Measurements from ENCODE around the gene GDI1.

GDI1 gene

DNA sequence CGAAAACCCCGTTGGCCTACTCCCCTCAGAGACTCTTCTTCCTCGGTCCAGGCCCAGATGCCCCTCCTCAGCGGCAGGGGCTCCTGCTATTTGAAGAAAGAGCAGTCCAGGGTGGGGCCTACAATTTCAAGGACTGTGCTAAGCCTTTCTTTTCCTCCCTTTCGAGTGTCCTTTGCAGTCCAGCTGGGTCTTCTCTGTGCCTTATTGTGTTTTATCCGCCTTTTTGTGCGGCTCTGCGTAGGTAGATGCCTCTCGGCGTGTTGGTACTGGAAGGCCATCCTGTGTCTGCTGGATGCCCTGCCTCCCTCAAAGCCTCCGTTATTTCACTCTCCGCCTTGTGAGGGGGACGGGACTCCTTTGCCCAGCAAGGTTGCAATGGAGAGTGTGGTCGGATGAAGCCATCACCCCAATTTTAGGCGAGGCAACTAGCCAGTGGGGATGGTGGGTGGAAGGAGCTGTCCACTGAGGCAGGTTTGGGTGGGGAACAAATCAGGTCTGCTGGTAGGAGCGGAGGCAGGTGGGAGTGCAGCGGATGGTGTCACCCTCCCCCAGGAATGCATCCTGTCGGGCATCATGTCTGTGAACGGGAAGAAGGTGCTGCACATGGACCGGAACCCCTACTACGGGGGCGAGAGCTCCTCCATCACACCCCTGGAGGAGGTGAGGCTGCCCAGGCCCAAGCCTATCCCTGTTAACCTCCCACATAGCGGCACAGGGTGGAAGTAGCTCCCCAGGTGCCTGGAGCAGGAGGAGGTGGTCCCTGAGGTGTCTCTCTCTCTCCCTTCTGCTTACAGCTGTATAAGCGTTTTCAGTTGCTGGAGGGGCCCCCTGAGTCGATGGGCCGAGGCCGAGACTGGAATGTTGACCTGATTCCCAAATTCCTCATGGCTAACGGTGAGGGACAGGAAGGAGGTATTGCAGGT is 1.3 kb downstream of the GDI1 start:
- DNase-seq, result no peak

DNA sequence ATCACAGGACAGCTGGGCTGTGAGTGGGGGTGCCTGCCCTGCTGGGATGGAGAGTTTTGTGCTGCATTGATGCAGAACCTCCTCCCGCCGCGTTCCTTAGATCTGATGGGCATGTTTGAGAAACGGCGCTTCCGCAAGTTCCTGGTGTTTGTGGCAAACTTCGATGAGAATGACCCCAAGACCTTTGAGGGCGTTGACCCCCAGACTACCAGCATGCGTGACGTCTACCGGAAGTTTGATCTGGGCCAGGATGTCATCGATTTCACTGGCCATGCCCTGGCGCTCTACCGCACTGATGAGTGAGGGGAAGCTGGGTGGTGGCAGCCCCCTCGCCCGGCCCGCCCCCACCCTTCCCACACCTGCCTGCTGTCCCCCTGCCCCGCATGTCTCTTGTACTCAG is 2.9 kb downstream of the GDI1 start:
- no peak for DNase-seq

- no peak for DNase-seq
These were observed 3.8 kb downstream of the GDI1 start for GRCh38 chrX:154440623-154441357.

DNA sequence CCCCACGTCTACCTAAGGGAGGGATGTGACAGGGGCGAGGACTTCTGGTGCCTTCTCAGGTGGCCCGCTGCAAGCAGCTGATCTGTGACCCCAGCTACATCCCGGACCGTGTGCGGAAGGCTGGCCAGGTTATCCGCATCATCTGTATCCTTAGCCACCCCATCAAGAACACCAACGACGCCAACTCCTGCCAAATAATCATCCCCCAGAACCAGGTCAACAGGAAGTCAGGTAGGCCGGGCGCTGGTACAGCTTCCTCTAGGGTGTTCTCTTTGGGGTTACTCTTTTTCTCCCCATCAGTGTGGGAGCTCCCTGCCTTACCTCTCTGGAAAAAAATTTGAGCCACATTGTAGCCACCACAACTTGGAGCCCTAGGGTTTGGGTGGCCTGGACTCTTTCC is 4.6 kb downstream of the GDI1 start:
- DNase-seq, result no peak

DNA sequence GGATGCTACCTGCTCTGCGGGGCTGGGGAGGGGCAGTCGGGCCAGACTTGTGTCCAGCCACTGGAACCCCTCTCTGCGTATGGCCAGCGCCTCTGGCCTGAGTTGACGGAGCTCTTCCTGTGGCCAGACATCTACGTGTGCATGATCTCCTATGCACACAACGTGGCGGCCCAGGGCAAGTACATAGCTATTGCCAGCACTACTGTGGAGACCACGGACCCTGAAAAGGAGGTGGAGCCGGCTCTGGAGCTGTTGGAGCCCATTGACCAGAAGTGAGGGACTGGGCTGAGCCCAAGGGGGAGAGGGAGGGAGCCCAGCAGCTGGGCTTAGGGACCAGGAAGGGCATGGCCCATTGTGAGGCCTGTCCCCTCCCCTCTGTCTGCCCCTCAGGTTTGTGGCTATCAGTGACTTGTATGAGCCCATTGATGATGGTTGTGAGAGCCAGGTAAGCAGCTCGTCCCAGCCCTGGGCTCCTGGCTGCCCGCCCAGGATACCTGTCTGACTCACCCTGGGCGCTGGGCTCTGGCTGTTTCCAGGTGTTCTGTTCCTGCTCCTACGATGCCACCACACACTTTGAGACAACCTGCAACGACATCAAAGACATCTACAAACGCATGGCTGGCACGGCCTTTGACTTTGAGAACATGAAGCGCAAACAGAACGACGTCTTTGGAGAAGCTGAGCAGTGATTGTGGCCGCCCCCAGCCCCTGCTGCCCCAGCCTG is 5.2 kb downstream of the GDI1 start:
- no peak for DNase-seq

DNA sequence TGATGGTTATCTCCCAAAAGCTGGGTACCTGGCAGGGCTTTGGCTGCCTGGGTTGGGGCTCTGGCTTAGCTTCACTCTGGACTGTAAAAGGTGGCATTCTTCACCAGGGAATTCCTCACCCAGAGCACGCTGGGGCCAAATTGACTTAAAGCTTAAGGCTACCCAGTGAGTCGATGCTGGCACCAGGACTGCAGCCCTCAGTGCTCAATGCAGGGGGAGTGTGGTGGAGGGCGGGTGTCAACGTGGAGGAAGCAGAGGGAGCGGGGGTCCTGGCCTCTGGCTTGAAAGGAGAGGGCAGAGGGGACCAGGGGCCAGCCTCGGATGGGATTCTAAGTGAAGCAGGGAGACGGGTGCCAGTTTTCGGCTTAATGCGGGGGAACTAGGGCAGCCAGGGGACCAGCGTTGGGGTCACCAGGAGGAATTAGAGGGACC is 6.5 kb downstream of the GDI1 start:
- no peak for DNase-seq

DNA sequence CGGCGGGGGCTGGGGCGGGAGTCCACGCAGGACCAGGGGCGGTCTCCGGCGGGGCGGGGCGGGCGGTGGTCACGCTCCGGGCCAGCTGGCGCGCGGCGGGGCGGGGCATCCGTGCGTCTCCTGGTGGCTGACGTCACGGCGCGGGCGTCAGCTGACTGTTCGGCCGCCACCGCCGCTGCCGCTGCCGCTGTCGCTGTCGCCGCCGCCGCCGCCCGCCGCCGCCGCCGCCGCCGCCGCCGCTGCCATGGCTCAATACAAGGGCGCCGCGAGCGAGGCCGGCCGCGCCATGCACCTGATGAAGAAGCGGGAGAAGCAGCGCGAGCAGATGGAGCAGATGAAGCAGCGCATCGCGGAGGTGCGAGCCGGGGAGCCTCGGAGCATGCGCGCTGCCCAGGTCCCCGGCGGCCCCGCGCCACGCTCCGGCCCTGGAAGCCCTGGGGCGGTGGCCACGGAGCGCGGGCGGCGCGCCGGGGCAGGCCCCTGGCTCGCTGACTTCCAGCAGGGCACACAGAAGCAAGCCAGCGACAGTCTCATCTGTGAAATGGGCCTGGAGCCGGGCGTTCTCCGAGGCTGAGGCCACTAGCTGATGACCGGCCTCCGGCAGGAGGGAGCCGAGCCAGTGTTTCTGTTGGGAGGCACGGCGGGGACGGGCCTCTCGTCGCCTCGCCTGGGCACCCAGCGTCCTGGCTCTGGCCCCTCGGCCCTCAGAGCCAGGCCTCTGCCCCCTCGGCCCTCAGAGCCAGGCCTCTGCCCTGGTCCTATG is 7.2 kb downstream of the GDI1 start, which contains the start of gene FAM50A:
Gene FAM50A (plus strand): TSS at position 150 of the 763 bp plus-strand sequence. CDS start 95 bp downstream, at position 245.
- peak; percentile 87 for DNase-seq

- no peak for DNase-seq
These were observed 7.8 kb downstream of the GDI1 start for GRCh38 chrX:154444755-154445246.

DNA sequence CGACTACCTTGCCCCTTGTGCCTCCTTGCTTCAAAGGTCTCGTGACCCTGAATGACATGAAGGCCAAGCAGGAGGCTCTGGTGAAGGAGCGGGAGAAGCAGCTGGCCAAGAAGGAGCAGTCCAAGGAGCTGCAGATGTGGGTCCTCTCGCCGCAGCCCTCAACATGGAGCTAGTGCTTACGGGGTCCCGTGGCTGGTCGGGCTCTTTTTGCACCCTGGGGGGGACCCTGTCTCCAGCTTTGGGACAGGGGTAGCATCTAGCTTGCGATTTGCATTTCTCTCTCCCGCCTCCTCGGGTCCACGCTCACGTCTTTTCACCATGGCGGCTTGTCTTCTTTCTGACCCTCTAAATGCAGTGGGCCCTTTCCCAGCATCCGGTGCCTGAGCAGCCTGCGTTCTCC is 8.8 kb downstream of the GDI1 start:
- no peak for DNase-seq

DNA sequence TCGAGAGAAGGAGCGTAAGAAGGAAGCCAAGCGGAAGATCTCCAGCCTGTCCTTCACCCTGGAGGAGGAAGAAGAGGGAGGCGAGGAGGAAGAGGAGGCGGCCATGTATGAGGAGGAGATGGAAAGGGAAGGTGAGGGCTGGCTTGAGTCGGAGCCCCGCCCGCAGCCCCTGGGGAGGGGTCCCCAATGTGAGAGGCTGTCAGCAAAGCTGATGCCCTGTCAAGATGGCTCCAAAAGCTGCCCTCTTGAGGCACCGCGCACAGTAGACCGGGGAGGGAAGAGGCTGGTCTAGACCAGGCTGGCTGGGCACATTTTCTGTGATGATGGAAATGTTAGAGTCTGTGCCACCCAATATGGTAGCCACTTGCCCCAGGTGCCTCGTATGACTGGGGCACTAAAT is 9.5 kb downstream of the GDI1 start:
- no peak for DNase-seq

- no peak for DNase-seq
These were observed 11.5 kb downstream of the GDI1 start for GRCh38 chrX:154448484-154448883.

GRCh38 chrX:154449618-154450017 is 12.7 kb downstream of the GDI1 start:
- no peak for DNase-seq

- DNase-seq, result no peak
These were observed 13.4 kb downstream of the GDI1 start for GRCh38 chrX:154450312-154450711.

- DNase-seq, result no peak
These were observed 15.9 kb downstream of the GDI1 start for GRCh38 chrX:154452823-154453222.

- no peak for DNase-seq
These were observed 20.6 kb downstream of the GDI1 start for GRCh38 chrX:154457491-154458115.

- DNase-seq, result peak; percentile 84
These were observed 21.4 kb downstream of the GDI1 start, which contains the start of gene PLXNA3 for GRCh38 chrX:154458116-154458953. Gene PLXNA3 (plus strand): TSS chrX:154458281. CDS start chrX:154460184, 1,903 bp downstream.

DNA sequence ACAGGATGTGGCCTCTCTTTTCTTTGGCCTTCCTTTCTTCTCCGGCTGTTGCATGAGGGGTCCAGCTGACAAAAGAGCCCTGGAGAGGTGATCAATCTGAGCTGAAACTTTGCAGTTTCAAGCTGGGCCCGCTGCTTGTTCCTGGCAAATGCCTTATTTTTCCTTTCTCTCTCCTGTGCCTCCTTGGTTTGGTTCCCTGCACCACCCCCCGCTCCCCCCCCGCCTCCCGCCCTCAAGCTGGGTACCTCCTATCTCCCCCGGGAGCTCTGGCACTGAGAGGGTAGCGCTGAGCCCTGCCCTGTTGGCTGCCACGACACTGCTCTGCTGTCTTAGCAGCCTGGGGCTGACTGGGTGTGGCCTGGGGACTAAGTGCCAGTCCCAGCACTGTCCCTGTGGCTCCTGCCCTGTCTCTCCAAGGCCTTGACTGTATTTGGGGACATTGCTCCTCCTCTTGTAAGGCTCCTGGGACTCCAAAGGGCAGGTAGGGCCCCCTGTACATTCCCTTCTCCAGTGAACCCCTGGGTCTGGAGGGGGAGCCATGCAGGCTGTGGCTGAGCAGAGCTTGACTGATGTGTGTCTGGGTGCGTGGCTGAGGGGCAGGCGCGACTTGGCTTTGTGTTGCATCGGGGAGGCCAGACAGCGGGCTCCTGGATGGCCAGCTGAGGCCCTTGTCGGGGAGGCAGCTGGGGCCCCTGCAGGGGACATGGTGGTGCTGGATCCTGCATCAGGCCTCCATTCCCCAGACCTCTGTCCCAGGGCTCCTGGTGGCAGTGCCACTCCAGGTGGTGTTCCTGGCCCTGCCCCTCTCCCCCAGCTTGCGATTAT is 22.2 kb downstream of the GDI1 start:
- DNase-seq, result peak; percentile 65

GRCh38 chrX:154459832-154460231 is 22.9 kb downstream of the GDI1 start:
- DNase-seq, result no peak

- DNase-seq, result no peak
These were observed 23.4 kb downstream of the GDI1 start for GRCh38 chrX:154460326-154460725.

DNA sequence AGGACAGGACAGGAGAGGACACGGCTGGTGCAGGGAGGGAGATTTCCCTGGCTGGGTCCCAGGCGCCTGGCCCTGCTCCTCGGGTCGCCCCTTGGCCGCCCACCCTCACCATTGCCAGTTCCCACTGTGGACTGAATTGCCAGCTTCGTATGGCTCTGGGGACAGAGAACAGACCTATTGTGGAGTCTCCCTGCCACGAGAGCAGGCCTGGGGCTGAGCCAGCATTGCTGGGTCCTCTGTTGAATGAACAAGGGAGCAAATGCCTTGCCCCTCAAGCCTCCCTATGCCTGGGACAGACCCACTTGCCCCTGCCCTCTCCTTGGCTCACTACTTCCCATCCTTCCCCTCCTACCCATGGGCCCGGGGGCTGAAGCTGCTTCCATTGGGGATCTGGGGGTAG is 25.4 kb downstream of the GDI1 start:
- DNase-seq, result no peak

Measured in activated CD8-positive, alpha-beta memory T cell treated with anti-CD3 and anti-CD28 coated beads for 24 hours (primary cell).